ENCODE results near the gene NUAK1.

Gene NUAK1

DNA sequence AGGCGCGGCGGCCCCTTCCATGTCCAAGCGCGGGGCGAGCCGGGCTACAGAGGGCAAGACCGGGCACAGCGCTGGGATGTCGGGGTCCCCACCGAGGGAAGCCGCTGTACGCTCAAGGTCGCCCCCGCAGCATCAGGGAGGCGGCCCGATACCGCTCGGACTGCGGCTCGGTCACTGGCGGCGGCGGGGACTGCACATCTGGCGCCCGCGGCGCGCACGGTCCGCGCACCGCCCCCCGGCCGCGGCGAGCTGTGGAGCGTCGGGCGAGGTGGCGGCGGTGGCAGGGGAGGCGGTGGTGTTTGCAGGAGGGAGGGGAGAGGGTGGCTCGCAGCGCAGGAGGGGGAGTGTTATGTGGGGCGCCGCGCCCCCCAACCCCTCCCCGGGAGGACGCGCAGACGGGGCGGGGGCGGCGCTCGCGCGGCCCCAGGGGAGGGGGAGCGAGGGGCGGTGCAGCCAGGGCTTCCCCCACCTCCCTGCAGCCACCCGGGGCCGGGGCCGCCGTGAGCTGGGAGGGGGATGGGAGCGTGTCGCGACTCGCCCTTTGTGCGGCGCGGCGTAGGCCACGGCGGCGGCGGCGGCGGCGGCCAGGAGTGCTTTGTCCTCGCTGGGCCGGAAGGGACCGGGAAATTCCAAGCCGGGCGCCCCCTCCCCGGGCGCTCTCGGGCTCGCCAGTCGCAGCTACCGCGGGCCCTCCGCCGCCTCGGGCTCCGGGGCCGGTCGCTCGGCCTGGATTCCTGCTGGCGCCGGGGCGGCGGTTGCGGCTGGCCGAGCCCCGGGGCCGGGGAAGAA, at the start of gene NUAK1:
Gene NUAK1, minus strand, starts transcription at position 322 of the 789 bp plus-strand sequence. Its CDS starts 301 bp downstream, at position 21.
- peak within 1 kb of the TSS; percentile 78 for H3K4me3 ChIP-seq (ENCODE audit: low read depth, low read length)
- TF ChIP-seq, protein P1, sequence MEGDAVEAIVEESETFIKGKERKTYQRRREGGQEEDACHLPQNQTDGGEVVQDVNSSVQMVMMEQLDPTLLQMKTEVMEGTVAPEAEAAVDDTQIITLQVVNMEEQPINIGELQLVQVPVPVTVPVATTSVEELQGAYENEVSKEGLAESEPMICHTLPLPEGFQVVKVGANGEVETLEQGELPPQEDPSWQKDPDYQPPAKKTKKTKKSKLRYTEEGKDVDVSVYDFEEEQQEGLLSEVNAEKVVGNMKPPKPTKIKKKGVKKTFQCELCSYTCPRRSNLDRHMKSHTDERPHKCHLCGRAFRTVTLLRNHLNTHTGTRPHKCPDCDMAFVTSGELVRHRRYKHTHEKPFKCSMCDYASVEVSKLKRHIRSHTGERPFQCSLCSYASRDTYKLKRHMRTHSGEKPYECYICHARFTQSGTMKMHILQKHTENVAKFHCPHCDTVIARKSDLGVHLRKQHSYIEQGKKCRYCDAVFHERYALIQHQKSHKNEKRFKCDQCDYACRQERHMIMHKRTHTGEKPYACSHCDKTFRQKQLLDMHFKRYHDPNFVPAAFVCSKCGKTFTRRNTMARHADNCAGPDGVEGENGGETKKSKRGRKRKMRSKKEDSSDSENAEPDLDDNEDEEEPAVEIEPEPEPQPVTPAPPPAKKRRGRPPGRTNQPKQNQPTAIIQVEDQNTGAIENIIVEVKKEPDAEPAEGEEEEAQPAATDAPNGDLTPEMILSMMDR (IDR thresholded peaks at IDR 0.05; ENCODE audit: low read depth, low read length), result no peak

DNA sequence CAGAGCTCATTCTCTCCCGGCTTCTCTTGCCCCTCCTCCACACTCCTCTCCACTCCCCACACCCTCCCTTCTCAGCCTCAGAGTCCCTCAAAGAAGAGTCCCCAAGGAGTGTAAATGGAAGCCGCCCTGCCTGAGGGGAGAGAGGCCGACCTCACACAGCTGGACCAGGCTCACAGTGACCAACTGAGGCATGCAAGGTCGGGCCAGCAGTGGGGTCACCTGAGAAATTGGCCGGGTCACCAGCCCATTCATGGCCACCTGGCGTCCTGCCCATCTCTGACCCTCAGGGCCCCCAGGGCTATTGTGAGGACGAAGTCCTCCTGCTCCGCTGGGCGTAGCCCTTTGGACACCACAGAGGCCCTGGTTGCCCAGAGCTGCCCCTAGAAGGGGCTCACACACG, 49.5 kb upstream of the NUAK1 start:
- TF ChIP-seq, protein P1 (IDR thresholded peaks at IDR 0.05; ENCODE audit: low read depth, low read length), result no peak
- no peak overlapping the region for H3K4me3 ChIP-seq (ENCODE audit: low read depth, low read length)

DNA sequence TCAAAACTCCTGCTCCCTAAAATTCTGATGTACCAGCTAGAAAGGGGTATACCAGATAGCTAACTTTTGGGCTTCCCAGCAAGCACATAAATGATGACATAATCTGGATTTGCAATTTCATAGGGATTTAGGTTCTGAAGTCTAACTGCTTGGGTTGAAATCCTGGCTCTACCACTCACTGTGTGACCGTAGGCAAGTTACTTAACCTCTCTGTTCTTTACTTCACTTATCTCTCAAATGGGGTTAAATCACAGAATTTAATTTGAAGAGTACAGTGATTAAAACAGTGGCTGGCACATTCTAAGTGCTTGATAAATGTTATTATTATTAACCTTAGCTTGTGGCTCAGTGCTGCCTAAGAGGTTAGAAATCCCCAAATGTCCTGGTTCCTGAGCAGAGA, 49.1 kb upstream of the NUAK1 start:
- H3K4me3 ChIP-seq (ENCODE audit: low read depth, low read length), result no peak overlapping the region
- TF ChIP-seq, protein P1 (IDR thresholded peaks at IDR 0.05; ENCODE audit: low read depth, low read length), result no peak

DNA sequence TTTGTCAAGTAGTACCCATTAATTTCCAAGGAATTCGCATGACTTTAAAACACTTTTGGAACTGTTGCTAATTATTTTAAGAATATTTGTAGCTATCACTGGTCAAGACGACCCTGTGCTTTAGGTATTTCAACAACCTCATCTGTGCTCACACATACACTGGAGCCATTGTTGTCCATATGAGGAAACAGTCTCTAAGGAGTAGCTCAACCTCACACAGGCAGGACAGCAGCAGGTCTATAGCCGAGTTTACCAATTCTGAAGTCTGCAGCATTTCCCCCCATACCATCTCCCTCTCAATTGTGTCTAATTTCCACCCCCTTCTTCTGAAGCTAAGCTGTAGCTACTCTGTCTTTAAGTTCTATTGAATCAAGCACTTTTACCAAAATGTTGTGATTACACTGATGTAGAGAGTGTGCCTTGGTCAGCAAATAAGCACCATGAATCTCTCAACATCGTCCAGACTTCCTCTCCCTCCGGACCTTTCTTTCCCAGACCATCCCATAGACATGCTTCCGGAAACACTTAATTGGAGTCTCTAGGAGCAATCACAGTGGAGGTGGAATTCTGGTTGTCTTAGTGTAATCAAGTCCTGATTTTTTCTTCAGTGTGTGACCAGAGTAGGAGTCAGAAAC, 48.5 kb upstream of the NUAK1 start:
- H3K4me3 ChIP-seq (ENCODE audit: low read depth, low read length), result no peak overlapping the region
- TF ChIP-seq, protein P1 (IDR thresholded peaks at IDR 0.05; ENCODE audit: low read depth, low read length), result no peak

DNA sequence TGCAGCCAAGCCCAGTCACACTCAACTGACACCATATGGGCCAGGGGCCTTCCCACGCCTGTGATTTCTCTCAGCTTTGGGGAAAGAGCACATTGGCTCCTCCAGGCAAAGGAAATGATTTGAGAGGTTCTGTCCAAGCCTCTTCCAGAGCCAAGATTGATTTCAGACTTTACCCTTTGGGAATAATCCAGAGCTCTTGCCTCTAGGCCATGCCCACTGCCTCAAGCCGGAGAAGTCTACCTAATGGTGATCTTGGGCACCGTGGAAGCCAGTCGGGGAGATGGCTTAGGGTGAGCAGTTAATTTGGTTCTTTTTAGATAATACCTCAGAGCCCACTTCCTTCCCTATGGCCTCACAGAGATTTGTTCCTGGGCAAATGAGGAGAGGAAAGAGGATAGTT, 45.0 kb upstream of the NUAK1 start:
- TF ChIP-seq, protein P1 (IDR thresholded peaks at IDR 0.05; ENCODE audit: low read depth, low read length), result no peak
- no peak overlapping the region for H3K4me3 ChIP-seq (ENCODE audit: low read depth, low read length)

DNA sequence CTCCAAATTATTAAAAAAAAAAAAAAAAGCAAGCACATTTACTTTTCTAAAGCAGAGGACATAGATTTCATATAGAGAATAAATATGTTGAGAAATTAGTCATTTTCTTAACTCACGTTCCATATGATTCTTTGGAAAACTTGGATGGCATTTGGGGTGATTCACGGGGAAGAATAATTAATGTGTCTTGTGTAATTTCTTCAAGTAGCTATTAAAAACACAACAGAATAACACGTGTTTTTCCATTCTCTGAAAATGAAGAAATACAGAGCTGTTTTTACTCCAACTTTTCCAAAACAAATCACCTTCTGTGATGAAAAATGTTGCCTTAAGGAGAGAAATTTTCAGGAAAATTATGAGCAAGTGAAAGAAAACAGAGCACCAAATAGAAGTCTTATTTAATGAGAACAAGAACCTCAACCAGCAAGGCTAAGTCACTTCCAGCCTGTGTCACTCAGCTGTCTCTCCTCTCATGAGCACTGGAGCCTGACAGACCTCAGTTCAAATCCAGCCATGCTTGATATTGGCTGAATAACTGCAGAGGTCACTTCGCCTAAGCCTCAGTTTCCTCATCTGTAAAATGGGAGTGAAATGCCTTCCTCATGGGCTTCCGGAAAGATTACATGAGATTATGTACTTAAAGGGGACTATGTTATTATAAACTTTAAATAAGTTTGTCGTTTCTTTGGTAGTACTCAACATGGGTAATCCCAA, 42.8 kb upstream of the NUAK1 start:
- H3K4me3 ChIP-seq (ENCODE audit: low read depth, low read length), result no peak overlapping the region
- TF ChIP-seq, protein P1 (IDR thresholded peaks at IDR 0.05; ENCODE audit: low read depth, low read length), result no peak

Data from WI38 (cell line).